ENCODE results near the gene ENG. TPM values are rescaled to one million over a fixed set of nuclear protein-coding genes. Genes with fewer than 3 reads are reported as not detected.
"Not testable (repeated sequence)": the region's sequence is repeated elsewhere in the genome, so short reads cannot be mapped to it uniquely, and the experiment has no call there.

Gene ENG
- total RNA-seq, 4 donors from 2014 or later = 7.2 to 32.8 (median 18.0) TPM

DNA sequence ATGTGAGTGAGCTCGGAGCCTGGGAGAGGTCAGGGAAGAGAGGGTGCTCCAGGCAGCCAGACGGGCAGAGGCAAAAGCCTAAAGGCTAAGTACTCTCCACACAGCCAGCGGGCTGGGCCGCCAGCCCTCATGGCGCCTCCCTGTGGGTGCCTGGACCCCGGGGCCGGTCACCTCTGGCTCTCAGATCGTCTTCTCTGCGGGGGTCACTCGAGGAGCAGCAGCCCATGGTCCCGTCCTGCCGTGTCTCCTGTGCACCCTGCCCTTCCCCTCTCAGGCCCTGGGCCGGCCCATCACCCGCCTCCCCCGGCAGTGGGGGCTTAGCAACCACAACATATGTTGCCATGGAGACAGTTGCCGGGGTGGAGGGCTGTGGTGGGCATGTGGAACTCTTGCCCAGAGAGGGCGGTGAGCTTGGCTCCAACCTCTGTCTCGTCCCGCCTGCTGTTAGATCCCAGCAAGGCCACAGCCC, 18.8 kb upstream of the ENG start:
- H3K4me3 ChIP-seq = no peak overlapping the region
- H3K27ac ChIP-seq = peak overlapping the region in 3 of 4 donors; percentile 45 to 69 (median 54)
- 64 to 92% methylated on average over 4 to 8 of the region's 19 CpGs for WGBS, 2 donors
- no peaks in the 10 kb centered on the region for H3K27me3 ChIP-seq
- no peaks in the 10 kb centered on the region for H3K9me3 ChIP-seq
- peaks cover 0 to 33% (median 3%) of the 10 kb centered on the region in 3 donors for H3K36me3 ChIP-seq
- H3K4me1 ChIP-seq = peaks cover 33 to 70% (median 39%) of the 10 kb centered on the region in 3 donors
- intact Hi-C loops (cut with DNase I) = loop anchor here (10.0 kb wide), 1 partner anchor 138 kb away; the partner anchor contains the start of gene TOR2A
- no peak for DNase-seq
- no peak for TF ChIP-seq POLR2A (IDR thresholded peaks at IDR 0.05)
- TF ChIP-seq, protein P1, sequence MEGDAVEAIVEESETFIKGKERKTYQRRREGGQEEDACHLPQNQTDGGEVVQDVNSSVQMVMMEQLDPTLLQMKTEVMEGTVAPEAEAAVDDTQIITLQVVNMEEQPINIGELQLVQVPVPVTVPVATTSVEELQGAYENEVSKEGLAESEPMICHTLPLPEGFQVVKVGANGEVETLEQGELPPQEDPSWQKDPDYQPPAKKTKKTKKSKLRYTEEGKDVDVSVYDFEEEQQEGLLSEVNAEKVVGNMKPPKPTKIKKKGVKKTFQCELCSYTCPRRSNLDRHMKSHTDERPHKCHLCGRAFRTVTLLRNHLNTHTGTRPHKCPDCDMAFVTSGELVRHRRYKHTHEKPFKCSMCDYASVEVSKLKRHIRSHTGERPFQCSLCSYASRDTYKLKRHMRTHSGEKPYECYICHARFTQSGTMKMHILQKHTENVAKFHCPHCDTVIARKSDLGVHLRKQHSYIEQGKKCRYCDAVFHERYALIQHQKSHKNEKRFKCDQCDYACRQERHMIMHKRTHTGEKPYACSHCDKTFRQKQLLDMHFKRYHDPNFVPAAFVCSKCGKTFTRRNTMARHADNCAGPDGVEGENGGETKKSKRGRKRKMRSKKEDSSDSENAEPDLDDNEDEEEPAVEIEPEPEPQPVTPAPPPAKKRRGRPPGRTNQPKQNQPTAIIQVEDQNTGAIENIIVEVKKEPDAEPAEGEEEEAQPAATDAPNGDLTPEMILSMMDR (IDR thresholded peaks at IDR 0.05) = no peak

DNA sequence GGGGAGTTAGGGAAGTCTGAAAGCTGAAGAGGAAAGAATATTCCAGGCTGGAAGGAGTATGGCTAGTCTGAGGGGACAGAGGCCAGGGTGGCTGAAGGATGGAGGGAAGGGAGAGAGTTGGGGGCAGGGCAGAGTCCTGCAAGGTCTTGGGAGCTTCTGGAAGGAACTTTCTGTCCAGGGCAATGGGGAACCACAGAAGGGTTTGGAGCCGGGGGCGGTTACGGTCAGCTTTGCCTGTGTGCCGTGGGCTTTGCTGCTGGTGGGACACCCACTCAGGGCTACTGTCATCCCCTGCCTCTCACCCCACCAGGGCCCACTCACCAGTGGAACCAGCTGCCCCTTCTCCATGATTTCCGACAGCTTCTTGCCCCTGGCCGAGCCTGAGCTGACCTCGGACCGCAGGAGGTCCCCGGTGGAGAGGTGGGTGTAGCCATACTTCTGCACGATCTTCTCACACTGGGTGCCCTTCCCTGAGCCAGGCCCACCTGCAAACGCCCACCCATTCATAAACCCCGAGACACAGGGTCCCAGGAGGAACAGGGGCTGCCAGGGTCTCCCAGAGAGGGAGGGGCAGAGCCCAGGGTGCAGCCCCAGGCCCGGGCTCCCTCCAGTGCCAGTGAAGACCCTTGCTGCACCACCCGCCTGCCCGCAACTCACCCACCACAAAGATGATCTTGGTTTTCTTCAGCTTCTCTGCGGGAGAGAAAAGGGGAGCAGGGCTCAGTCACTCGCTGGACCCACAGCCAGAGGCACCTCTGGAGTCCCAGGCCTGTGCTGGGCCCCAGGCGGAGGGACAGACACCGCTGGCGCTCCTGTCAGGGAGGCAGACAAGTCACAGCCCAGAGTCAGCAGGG, 18.1 kb upstream of the ENG start:
- Histone ChIP-seq H3K36me3 (peaks cover 0 to 40% (median 9%) of the 10 kb centered on the region in 3 donors), H3K27ac (no peak overlapping the region), H3K4me1 (peaks cover 27 to 64% (median 33%) of the 10 kb centered on the region in 3 donors), H3K4me3 (no peak overlapping the region), H3K9me3 (no peaks in the 10 kb centered on the region), H3K27me3 (no peaks in the 10 kb centered on the region)
- DNase-seq = no peak
- 86 to 92% methylated on average over 6 to 11 of the region's 20 CpGs for WGBS, 2 donors
- no peak for TF ChIP-seq POLR2A (IDR thresholded peaks at IDR 0.05)
- TF ChIP-seq, protein P1 (IDR thresholded peaks at IDR 0.05) = no peak
- intact Hi-C loops (cut with DNase I) = loop anchor here (10.0 kb wide), 1 partner anchor 138 kb away; the partner anchor contains the start of gene TOR2A

DNA sequence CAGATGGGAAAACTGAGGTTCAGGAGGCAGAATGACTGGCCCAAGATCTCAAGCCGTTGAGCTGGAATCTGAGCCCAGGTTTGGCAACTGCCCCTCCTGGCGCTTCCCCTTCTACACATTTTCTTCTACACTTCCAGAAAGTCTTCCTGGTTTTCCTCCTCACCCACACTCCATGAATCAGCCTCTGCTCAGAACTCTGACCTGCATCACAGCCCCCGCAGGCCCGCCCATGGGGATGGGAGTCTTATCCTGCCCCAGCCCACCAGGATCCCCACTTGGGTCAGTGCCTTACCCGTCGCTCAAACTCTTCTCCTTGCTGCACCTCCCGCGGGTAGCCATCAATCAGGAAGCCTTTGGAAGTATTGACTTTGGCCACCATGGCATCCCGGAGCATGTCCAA, 17.1 kb upstream of the ENG start:
- H3K27me3 ChIP-seq = no peaks in the 10 kb centered on the region
- no peak overlapping the region for H3K4me3 ChIP-seq
- H3K36me3 ChIP-seq = peaks cover 0 to 44% (median 9%) of the 10 kb centered on the region in 3 donors
- intact Hi-C loops (cut with DNase I) = loop anchor here (10.0 kb wide), 1 partner anchor 137 kb away; the partner anchor contains the start of gene TOR2A
- peaks cover 22 to 54% (median 29%) of the 10 kb centered on the region in 3 donors for H3K4me1 ChIP-seq
- TF ChIP-seq POLR2A (IDR thresholded peaks at IDR 0.05) = no peak
- TF ChIP-seq, protein P1 (IDR thresholded peaks at IDR 0.05) = no peak
- H3K9me3 ChIP-seq = no peaks in the 10 kb centered on the region
- DNase-seq = no peak
- H3K27ac ChIP-seq = no peak overlapping the region
- 83 to 88% methylated on average over 5 to 8 of the region's 9 CpGs for WGBS, 2 donors

DNA sequence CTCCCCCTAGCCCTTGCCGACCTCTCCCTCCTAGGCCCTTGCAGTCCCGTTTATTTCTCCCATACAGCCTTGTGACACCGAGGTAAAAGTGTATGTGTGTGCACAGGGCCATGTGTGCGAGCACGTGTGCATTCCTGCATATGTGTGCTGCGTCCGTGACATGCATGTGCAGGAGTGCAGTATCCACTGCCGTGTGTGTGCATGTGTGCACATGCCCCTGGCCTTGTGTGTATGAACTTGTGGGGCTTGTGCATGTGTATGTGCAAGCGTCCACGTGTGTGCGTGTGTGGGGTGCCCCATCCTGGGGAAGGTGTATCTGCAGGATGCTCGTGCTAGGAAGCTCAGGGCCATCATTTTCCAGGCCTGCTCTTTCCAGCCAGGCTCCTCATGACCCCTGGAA, 16.4 kb upstream of the ENG start:
- peaks cover 16 to 47% (median 24%) of the 10 kb centered on the region in 3 donors for H3K4me1 ChIP-seq
- no peak overlapping the region for H3K27ac ChIP-seq
- no peak for DNase-seq
- H3K27me3 ChIP-seq = no peaks in the 10 kb centered on the region
- WGBS, 2 donors = 77 to 88% methylated on average over 3 to 12 of the region's 12 CpGs
- H3K9me3 ChIP-seq = no peaks in the 10 kb centered on the region
- no peak for TF ChIP-seq POLR2A (IDR thresholded peaks at IDR 0.05)
- TF ChIP-seq, protein P1 (IDR thresholded peaks at IDR 0.05) = no peak
- intact Hi-C loops (cut with DNase I) = loop anchor here (10.0 kb wide), 1 partner anchor 136 kb away; the partner anchor contains the start of gene TOR2A
- no peak overlapping the region for H3K4me3 ChIP-seq
- peaks cover 0 to 44% (median 9%) of the 10 kb centered on the region in 3 donors for H3K36me3 ChIP-seq

DNA sequence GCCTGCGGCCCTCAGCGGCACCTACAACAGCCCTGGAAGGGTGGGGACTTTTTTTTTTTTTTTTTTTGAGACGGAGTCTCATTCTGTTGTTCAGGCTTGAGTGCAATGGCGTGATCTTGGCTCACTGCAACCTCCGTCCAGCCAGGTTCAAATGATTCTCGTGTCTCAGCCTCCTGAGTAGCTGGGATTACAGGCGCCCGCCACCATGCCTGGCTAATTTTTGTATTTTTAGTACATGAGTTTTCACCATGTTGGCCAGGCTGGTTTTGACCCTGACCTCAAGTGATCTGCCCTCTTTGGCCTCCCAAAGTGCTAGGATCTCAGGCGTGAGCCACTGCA, 15.7 kb upstream of the ENG start:
- H3K27ac ChIP-seq = not testable (repeated sequence)
- intact Hi-C loops (cut with DNase I) = loop anchor here (10.0 kb wide), 1 partner anchor 135 kb away; the partner anchor contains the start of gene TOR2A

More for the DNA sequence above, 15.7 kb upstream of the ENG start:
- H3K4me3 ChIP-seq, H3K9me3 ChIP-seq, H3K27me3 ChIP-seq, DNase-seq: not testable (repeated sequence)
- Histone ChIP-seq H3K4me1 (peaks cover 8 to 39% (median 19%) of the 10 kb centered on the region in 3 donors), H3K36me3 (peaks cover 0 to 44% (median 9%) of the 10 kb centered on the region in 3 donors)
- WGBS, 2 donors = 74 to 84% methylated on average over 6 to 7 of the region's 9 CpGs

Data from esophagus squamous epithelium (tissue), 5 donors.